Chondrocyte (in vitro differentiated cells): ENCODE data around the gene TTC38. TPM values are rescaled to one million over a fixed set of nuclear protein-coding genes. Genes with fewer than 3 reads are reported as not detected.

Experiments
- DNase-seq: peaks from one replicate; pipeline ENCODE4 v3.0.0; 2021; ENCODE audit warnings: mixed read lengths, low spot score
- H3K27ac Mint-ChIP-seq: one replicate; pipeline ENCODE4 v1.8.0; 2021; ENCODE audit warnings: mild to moderate bottlenecking, moderate library complexity, mixed read lengths; ENCODE audit not compliant: unreplicated experiment
- H3K27me3 Mint-ChIP-seq: 2 replicates; pipeline ENCODE4 v1.8.0; 2021; ENCODE audit warnings: low read depth, mixed read lengths
- H3K36me3 Mint-ChIP-seq: 2 replicates; pipeline ENCODE4 v1.8.0; 2021; ENCODE audit warnings: low read depth, mixed read lengths
- H3K4me1 Mint-ChIP-seq: 2 replicates; pipeline ENCODE4 v1.8.0; 2021; ENCODE audit warnings: low read depth, mild to moderate bottlenecking, mixed read lengths
- H3K4me3 Mint-ChIP-seq: one replicate; pipeline ENCODE4 v1.8.0; 2021; ENCODE audit warnings: mild to moderate bottlenecking, moderate library complexity, mixed read lengths; ENCODE audit not compliant: unreplicated experiment
- H3K9me3 Mint-ChIP-seq: 2 replicates; pipeline ENCODE4 v1.8.0; 2021; ENCODE audit warnings: low read depth, mixed read lengths
- CTCF ChIP-seq: fragments of 200-600 bp; sonication (generic); IDR thresholded peaks from 2 replicates; pipeline ENCODE4 v1.5.0; 2021; ENCODE audit warnings: antibody characterized with exemption, mild to moderate bottlenecking, moderate library complexity
- total RNA-seq: library from RNA; stranded (reverse); gene quantifications from 3 replicates; pipeline ENCODE4 v1.2.1, GENCODE V29; 2021

The TTC38 gene
- total RNA-seq, 1 donor from 2014 or later: 13.8 TPM

GRCh38 chr22:46281866-46282678 is 14.3 kb downstream of the TTC38 start:
- Mint-ChIP-seq H3K27ac (no peak overlapping the region), H3K27me3 (no peaks in the 10 kb centered on the region), H3K4me3 (no peak overlapping the region), H3K36me3 (peaks cover 34% of the 10 kb centered on the region), H3K9me3 (no peaks in the 10 kb centered on the region), H3K4me1 (no peaks in the 10 kb centered on the region)
- no peak for TF ChIP-seq CTCF
- no peak for DNase-seq

GRCh38 chr22:46286006-46286405 is 18.2 kb downstream of the TTC38 start:
- Mint-ChIP-seq H3K27ac (no peak overlapping the region), H3K4me3 (no peak overlapping the region)
- DNase-seq: no peak

GRCh38 chr22:46286941-46287872 is 19.4 kb downstream of the TTC38 start:
- Mint-ChIP-seq H3K27me3 (no peaks in the 10 kb centered on the region), H3K4me3 (no peak overlapping the region), H3K27ac (no peak overlapping the region), H3K9me3 (no peaks in the 10 kb centered on the region), H3K36me3 (peaks cover 23% of the 10 kb centered on the region), H3K4me1 (no peaks in the 10 kb centered on the region)
- DNase-seq: no peak
- TF ChIP-seq CTCF: no peak

More at GRCh38 chr22:46286006-46286405, 18.2 kb downstream of the TTC38 start:
- no peaks in the 10 kb centered on the region for H3K4me1 Mint-ChIP-seq
- TF ChIP-seq CTCF: no peak
- no peaks in the 10 kb centered on the region for H3K9me3 Mint-ChIP-seq
- peaks cover 26% of the 10 kb centered on the region for H3K36me3 Mint-ChIP-seq
- H3K27me3 Mint-ChIP-seq: no peaks in the 10 kb centered on the region

GRCh38 chr22:46287873-46288751 is 20.3 kb downstream of the TTC38 start:
- TF ChIP-seq CTCF: no peak
- H3K4me3 Mint-ChIP-seq: no peak overlapping the region
- H3K9me3 Mint-ChIP-seq: no peaks in the 10 kb centered on the region
- H3K36me3 Mint-ChIP-seq: peaks cover 27% of the 10 kb centered on the region
- no peaks in the 10 kb centered on the region for H3K27me3 Mint-ChIP-seq
- no peaks in the 10 kb centered on the region for H3K4me1 Mint-ChIP-seq
- no peak for DNase-seq
- H3K27ac Mint-ChIP-seq: no peak overlapping the region
